Skeletal muscle tissue (tissue), 4 donors: ENCODE measurements around the gene CDK6. TPM values are rescaled to one million over a fixed set of nuclear protein-coding genes. Genes with fewer than 3 reads are reported as not detected.

Experiments
- H3K27ac ChIP-seq: one replicate; pipeline ENCODE4 v1.7.0; 2013; ENCODE audit warnings: mild to moderate bottlenecking, low read depth, low read length, inconsistent platforms
- H3K27me3 ChIP-seq, 3 donors: one replicate each; pipeline ENCODE4 v1.7.0; 2013; ENCODE audit warnings: low read length in 3 of 3; ENCODE audit not compliant: control insufficient read depth in 3 of 3, insufficient read depth in 3 of 3
- H3K36me3 ChIP-seq, 3 donors: one replicate each; pipeline ENCODE4 v1.7.0; 2013; ENCODE audit warnings: low read length in 3 of 3; ENCODE audit not compliant: control insufficient read depth in 3 of 3, insufficient read depth in 3 of 3
- H3K4me1 ChIP-seq, 3 donors: one replicate each; pipeline ENCODE4 v1.7.0; 2013; ENCODE audit warnings: low read length in 3 of 3, mild to moderate bottlenecking in 3 of 3; ENCODE audit not compliant: control insufficient read depth in 3 of 3, insufficient read depth in 3 of 3
- H3K4me3 ChIP-seq, 3 donors: one replicate each; pipeline ENCODE4 v1.7.0; 2013; ENCODE audit warnings: low read length in 3 of 3
- H3K9ac ChIP-seq, 3 donors: one replicate each; pipeline ENCODE4 v1.7.0; 2013; ENCODE audit warnings: low read length in 3 of 3, mild to moderate bottlenecking in 3 of 3, moderate library complexity in 2 of 3, low read depth in 1 of 3
- H3K9me3 ChIP-seq, 3 donors: one replicate each; pipeline ENCODE4 v1.7.0; 2013; ENCODE audit warnings: low read length in 3 of 3; ENCODE audit not compliant: control insufficient read depth in 3 of 3
- total RNA-seq: library from RNA; depleted of rRNA; stranded (reverse); fragments of >200 nt; gene quantifications from one replicate; pipeline ENCODE4 v1.2.3, GENCODE V29; 2014
- donor health status: Osteomylitis.

The CDK6 gene
- total RNA-seq, 1 donor from 2014 or later, result 72.5 TPM

DNA sequence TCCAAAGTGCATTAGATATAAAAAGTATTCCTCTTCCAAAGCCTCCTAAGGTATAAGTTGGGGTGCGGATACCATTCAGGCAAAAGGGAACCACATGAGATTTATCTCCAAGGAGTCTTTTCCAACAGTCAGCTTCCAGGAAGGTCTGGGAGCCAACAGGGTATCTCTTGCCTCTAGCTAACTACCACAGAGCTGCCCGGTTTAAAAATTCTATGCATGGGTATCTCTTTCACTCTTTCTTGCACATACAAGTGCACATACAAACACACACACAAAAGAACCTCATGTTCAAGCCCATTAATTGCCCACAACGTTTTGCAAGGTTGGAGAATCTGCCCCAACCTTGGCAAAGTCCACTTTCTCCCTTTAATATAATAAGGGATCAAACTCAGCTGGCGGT is 80.7 kb downstream of the CDK6 start:
- H3K36me3 ChIP-seq, result no peaks in the 10 kb centered on the region
- H3K9ac ChIP-seq, result no peak overlapping the region
- peaks cover 0 to 4% (median 0%) of the 10 kb centered on the region in 3 donors for H3K4me1 ChIP-seq
- H3K9me3 ChIP-seq, result no peaks in the 10 kb centered on the region
- no peak overlapping the region for H3K27ac ChIP-seq
- no peaks in the 10 kb centered on the region for H3K27me3 ChIP-seq
- H3K4me3 ChIP-seq, result no peak overlapping the region

DNA sequence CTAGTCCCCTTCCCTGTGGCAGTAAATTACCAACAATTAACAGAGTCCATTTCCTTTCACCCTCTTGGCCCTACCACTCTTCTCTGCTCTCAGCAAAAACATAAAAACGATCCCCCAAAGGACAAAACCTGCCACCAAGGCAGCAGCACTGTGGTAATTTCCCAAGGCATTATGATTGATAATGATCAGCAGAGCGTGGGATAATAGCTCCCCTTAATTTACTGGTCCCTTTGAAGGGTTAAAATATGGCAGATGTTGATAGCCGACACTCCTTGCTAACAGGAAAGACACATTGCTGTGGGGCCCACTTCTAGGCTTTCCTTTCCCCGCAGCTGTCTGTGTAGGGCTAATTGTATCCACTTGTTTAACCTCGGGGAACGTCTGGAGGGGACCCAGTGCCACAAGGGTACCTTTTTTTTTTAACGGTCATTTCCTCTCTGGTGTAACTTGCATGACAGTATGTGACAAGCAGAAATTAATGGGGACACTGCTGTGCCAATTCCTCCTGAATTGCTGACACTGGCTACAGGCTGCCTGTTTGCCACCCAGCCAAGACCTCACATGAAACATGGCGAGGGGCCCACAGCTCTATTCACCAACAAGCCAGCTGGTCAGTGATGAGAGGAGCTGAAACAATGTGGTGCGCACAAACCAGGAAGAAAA is 81.3 kb downstream of the CDK6 start:
- Histone ChIP-seq H3K27ac (no peak overlapping the region), H3K9ac (no peak overlapping the region), H3K4me3 (no peak overlapping the region), H3K27me3 (no peaks in the 10 kb centered on the region), H3K9me3 (no peaks in the 10 kb centered on the region), H3K4me1 (peaks cover 0 to 4% (median 0%) of the 10 kb centered on the region in 3 donors), H3K36me3 (no peaks in the 10 kb centered on the region)

DNA sequence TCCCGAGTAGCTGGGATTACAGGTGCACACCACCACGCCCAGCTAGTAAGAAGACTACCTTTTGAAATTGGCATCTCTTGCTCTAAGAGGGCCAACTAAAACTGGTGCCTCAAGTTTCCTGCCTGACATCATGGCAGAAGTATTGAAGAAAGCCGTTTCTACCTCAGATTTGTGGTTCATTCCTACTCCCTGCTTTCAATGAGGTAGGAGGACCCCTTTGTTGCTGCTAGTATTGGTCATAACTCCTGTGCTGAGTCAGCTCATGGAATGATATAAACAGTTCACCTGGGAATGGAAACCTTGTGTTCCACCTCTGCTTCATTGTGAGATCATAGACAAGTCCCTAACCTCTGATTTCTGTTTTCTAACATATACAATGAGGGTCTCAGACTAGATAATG is 82.8 kb downstream of the CDK6 start:
- no peak overlapping the region for H3K4me3 ChIP-seq
- no peak overlapping the region for H3K9ac ChIP-seq
- H3K4me1 ChIP-seq, result peaks cover 0 to 4% (median 0%) of the 10 kb centered on the region in 3 donors
- H3K9me3 ChIP-seq, result no peaks in the 10 kb centered on the region
- H3K36me3 ChIP-seq, result no peaks in the 10 kb centered on the region
- no peaks in the 10 kb centered on the region for H3K27me3 ChIP-seq
- no peak overlapping the region for H3K27ac ChIP-seq

DNA sequence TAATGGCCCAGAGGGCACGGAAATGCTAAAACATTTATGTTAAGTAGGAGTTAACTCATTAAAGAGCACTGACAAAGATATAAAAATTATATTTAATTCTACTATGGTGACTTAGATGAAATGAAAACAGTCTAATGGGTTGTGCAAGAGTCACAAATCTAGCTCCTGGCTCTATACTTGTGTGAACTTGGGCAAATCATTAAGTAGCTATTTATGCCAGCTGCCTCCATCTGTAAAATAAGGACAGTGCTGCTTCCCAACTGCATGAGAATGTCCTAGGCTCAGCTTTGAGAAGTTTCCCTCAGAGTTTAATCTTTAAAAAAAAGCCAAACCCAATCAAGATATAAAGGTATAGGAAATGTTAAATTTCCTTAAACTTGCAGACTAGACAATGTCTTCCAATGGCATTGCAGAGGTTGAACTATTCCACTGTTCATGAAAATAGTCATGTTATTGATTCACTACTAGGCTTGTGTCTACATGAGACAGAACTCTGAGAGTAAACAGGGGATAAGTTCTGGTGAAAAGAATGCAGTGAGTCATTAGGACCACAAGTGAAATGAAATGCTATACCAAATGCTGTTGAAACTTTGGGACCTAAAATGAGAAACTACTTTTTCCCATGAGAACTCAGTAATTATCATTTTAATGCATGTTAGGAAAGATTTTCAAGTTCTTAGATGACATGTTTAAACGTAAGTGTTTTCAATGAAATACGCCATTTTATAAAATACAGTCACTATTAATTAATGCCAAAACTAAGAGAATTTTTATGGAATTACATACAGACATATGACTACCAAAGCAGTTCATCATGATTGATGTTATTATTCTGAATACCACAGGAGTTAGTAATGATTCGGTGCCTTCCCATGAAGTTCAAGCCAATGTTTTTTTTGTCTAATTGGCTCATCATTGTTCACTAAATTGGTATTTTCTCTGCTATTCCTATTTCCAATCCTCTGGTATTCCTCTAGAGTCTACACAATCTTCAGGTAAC is 84.2 kb downstream of the CDK6 start:
- Histone ChIP-seq H3K27ac (no peak overlapping the region), H3K9me3 (no peaks in the 10 kb centered on the region), H3K9ac (no peak overlapping the region)

DNA sequence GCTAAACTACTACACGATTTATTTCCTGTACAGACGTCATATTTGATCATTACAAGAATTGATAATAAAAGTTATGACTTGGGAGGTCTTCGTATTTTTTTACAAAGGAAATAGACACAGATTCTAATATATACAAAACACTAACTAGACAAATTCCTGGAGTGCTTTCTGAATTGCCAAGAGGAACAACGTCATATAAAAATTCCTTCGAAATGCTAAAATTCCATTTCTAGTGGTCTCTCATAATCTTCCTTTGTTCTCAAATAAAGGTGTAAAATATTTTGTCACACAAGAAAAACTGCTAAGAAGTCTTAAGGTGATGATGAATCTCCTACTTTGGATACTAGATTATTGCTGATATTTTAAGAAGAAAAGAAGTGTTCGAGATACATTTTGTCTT is 85.4 kb downstream of the CDK6 start:
- Histone ChIP-seq H3K27ac (no peak overlapping the region), H3K9ac (no peak overlapping the region), H3K27me3 (no peaks in the 10 kb centered on the region), H3K36me3 (no peaks in the 10 kb centered on the region), H3K4me1 (peaks cover 0 to 4% (median 0%) of the 10 kb centered on the region in 3 donors), H3K4me3 (no peak overlapping the region), H3K9me3 (no peaks in the 10 kb centered on the region)

More for the DNA sequence above, 84.2 kb downstream of the CDK6 start:
- no peaks in the 10 kb centered on the region for H3K36me3 ChIP-seq
- H3K4me1 ChIP-seq, result peaks cover 0 to 4% (median 0%) of the 10 kb centered on the region in 3 donors
- no peak overlapping the region for H3K4me3 ChIP-seq
- no peaks in the 10 kb centered on the region for H3K27me3 ChIP-seq

DNA sequence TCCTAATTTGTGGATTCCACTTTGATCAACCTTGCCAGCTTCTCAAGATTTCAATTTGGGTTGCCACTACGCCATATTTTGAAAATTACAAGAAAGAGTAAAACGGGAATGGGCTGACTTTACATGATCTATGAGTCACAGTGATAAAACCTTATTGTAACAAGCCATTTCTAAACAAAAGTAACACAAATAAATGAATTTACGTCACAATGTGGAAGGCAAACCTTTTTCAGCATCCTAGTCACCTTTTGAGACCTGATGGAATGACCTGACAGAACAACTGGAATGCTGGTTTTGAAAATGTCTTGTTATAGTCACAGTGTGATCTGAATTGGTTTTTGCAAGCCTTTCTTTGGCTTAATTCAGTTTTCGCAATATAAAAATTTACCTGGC is 85.9 kb downstream of the CDK6 start:
- H3K27me3 ChIP-seq, result no peaks in the 10 kb centered on the region
- H3K27ac ChIP-seq, result no peak overlapping the region
- no peak overlapping the region for H3K9ac ChIP-seq
- H3K36me3 ChIP-seq, result no peaks in the 10 kb centered on the region
- H3K4me1 ChIP-seq, result peaks cover 0 to 4% (median 0%) of the 10 kb centered on the region in 3 donors
- H3K4me3 ChIP-seq, result no peak overlapping the region
- no peaks in the 10 kb centered on the region for H3K9me3 ChIP-seq

DNA sequence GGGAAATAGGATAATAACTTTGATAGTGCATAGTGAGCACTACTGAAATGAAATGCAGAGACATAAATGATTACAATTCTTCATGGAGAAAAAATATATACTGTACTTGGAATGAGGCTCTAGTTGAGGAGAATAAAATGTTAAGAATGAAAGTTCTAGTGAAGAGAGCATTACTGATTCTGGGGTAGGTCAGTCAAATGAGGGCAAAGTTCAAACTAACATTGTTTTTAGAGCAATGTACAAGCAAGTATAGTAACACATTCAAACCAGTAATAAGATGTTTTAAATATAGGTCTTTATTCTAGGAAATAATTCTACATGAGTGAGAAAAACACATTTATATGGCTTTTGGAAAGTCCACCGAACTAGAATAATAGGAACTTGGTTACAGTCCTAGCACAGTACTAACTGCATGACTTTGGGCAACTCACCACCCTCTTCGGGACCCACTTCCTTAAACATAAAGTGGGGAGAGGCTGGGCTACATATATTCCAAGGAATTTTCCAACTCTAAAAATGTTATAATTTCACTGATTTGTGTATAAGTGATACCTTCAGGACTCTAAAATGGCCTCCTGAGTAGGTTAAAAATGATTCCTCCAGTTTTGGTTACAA is 86.4 kb downstream of the CDK6 start:
- H3K27me3 ChIP-seq, result no peaks in the 10 kb centered on the region
- H3K9me3 ChIP-seq, result no peaks in the 10 kb centered on the region
- H3K4me1 ChIP-seq, result peaks cover 0 to 3% (median 0%) of the 10 kb centered on the region in 3 donors
- H3K9ac ChIP-seq, result no peak overlapping the region
- H3K4me3 ChIP-seq, result no peak overlapping the region
- H3K27ac ChIP-seq, result no peak overlapping the region
- no peaks in the 10 kb centered on the region for H3K36me3 ChIP-seq

DNA sequence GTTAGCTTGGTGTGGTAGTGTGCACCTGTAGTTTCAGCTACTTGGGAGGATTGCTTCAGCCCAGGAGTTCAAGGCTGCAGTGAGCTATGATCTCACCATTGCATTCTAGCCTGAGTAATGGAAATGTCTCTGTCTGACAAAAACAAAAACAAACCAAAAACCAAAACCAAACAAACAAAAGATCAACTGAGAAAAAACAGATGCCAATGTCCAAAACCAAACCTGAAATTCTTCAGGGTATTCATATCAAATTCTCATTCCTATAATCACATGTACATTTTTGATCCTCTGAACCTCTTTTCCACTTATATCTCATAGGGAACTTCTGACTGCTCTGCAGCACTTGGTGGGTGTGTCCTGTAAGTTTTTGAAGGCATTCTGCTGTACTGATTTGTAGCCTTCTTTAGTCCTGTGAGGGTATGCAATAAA is 87.0 kb downstream of the CDK6 start:
- Histone ChIP-seq H3K36me3 (no peaks in the 10 kb centered on the region), H3K4me1 (no peaks in the 10 kb centered on the region), H3K4me3 (no peak overlapping the region), H3K27ac (no peak overlapping the region), H3K27me3 (no peaks in the 10 kb centered on the region), H3K9ac (no peak overlapping the region), H3K9me3 (no peaks in the 10 kb centered on the region)

DNA sequence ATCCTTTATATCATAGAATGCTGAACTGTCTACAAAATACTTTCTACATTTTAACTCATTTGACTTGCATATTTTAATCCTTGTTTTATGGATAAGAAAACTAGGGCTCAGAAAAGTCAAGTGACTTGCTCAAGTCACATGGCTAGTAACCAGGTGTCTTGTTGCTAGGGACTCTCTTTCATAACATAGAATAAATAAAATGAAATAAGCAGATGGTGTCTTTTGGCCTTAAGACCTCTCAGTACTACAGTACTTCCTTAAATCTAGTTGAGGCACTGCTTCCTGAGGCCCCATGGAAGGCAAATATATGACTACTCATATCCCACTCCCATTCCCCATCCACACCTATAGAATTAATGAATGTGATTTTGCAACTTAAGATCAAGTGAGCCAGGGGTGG is 87.9 kb downstream of the CDK6 start:
- Histone ChIP-seq H3K9ac (no peak overlapping the region), H3K9me3 (no peaks in the 10 kb centered on the region), H3K4me3 (no peak overlapping the region), H3K27ac (no peak overlapping the region), H3K4me1 (no peaks in the 10 kb centered on the region), H3K27me3 (no peaks in the 10 kb centered on the region), H3K36me3 (no peaks in the 10 kb centered on the region)
